Activated CD8-positive, alpha-beta memory T cell treated with anti-CD3 and anti-CD28 coated beads, Interleukin-2, amount 50 U/mL, for 24 hours (primary cell): ENCODE data around the gene CDH11.
A peak's percentile ranks its signal among the peaks of the same experiment; 100 is the strongest.

Experiments
- DNase-seq: peaks from one replicate; pipeline ENCODE4 v3.0.0-alpha.2; 2020; ENCODE audit errors: extremely low read depth

Gene CDH11

GRCh38 chr16:65121870-65122723 lies at the start of gene CDH11:
TSS of gene CDH11 (minus strand) at chr16:65122063. CDS start at chr16:65004869, 117,194 bp downstream.
- DNase-seq = no peak

GRCh38 chr16:65154321-65154720 lies 32.5 kb upstream of the CDH11 start:
- DNase-seq = no peak

- DNase-seq = no peak
Measured at GRCh38 chr16:65153365-65154105, 31.7 kb upstream of the CDH11 start.

GRCh38 chr16:65148804-65149203 lies 26.9 kb upstream of the CDH11 start:
- DNase-seq = no peak

- DNase-seq = no peak
Measured at GRCh38 chr16:65142276-65142675, 20.4 kb upstream of the CDH11 start.

GRCh38 chr16:65136681-65137080 lies 14.8 kb upstream of the CDH11 start:
- DNase-seq = no peak

- DNase-seq = no peak
Measured at GRCh38 chr16:65126845-65127624, 5.2 kb upstream of the CDH11 start.

GRCh38 chr16:65125871-65126270 lies 4.0 kb upstream of the CDH11 start:
- no peak for DNase-seq

- DNase-seq = no peak
Measured at GRCh38 chr16:65125322-65125721, 3.5 kb upstream of the CDH11 start.

- DNase-seq = no peak
Measured at GRCh38 chr16:65124596-65124995, 2.7 kb upstream of the CDH11 start.

GRCh38 chr16:65124212-65124548 lies 2.3 kb upstream of the CDH11 start:
- no peak for DNase-seq

- no peak for DNase-seq
Measured at GRCh38 chr16:65123396-65124211, 1.7 kb upstream of the CDH11 start.

GRCh38 chr16:65122724-65123395 lies 997 bp upstream of the CDH11 start:
- no peak for DNase-seq

GRCh38 chr16:65120831-65121721 lies 787 bp downstream of the CDH11 start:
- DNase-seq = no peak

- no peak for DNase-seq
Measured at GRCh38 chr16:65120461-65120830, 1.4 kb downstream of the CDH11 start.

GRCh38 chr16:65119901-65120401 lies 1.9 kb downstream of the CDH11 start:
- no peak for DNase-seq

- no peak for DNase-seq
Measured at GRCh38 chr16:65119435-65119834, 2.4 kb downstream of the CDH11 start.

- no peak for DNase-seq
Measured at GRCh38 chr16:65118871-65119270, 3.0 kb downstream of the CDH11 start.

GRCh38 chr16:65117811-65118448 lies 3.9 kb downstream of the CDH11 start:
- DNase-seq = peak; percentile 0
